HUES48 (cell line): ENCODE data around the gene OR51B6.

ENCODE experiments used
- H3K27ac ChIP-seq: one replicate; pipeline ENCODE4 v1.7.0; 2013; ENCODE audit warnings: low read depth, low read length, inconsistent platforms
- H3K27me3 ChIP-seq: 2 replicates; pipeline ENCODE4 v1.6.1; 2013; ENCODE audit warnings: mild to moderate bottlenecking, low read length; ENCODE audit not compliant: control insufficient read depth, insufficient read depth
- H3K36me3 ChIP-seq: 2 replicates; pipeline ENCODE4 v1.6.1; 2013; ENCODE audit warnings: low read length; ENCODE audit not compliant: control insufficient read depth, insufficient read depth
- H3K4me1 ChIP-seq: 2 replicates; pipeline ENCODE4 v1.6.1; 2013; ENCODE audit warnings: mild to moderate bottlenecking, low read length; ENCODE audit not compliant: control insufficient read depth, insufficient read depth
- H3K4me3 ChIP-seq: 2 replicates; pipeline ENCODE4 v1.5.1; 2013; ENCODE audit warnings: mild to moderate bottlenecking, low read depth, low read length
- H3K9ac ChIP-seq: 2 replicates; pipeline ENCODE4 v1.6.1; 2013; ENCODE audit warnings: mild to moderate bottlenecking, low read depth, low read length, moderate library complexity
- H3K9me3 ChIP-seq: 2 replicates; pipeline ENCODE4 v1.6.1; 2013; ENCODE audit warnings: low read length; ENCODE audit not compliant: control insufficient read depth, insufficient read depth

OR51B6 gene

DNA sequence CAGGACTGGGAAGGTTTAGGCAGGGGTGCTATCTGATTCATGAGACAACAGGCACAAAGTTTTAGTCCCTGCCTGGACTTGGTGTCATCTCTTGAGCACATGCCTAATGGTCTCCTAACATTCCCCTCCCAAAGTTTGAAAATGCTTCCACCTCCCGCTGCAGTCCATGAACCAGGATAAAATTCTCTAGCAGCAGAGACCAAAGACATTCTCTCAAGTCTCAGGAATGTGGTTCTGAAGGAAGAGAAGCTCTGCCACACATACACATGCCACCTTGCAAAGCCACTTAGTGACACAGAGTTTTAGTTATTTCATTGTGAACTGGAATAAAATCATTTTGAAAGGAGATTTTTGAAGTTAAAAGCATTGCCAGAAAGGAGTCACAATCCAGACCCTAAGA, 15.5 kb downstream of the OR51B6 start:
- Histone ChIP-seq H3K9ac (no peak overlapping the region), H3K27ac (no peak overlapping the region), H3K9me3 (no peaks in the 10 kb centered on the region), H3K27me3 (no peaks in the 10 kb centered on the region), H3K4me3 (no peak overlapping the region), H3K36me3 (no peaks in the 10 kb centered on the region), H3K4me1 (peaks cover 9% of the 10 kb centered on the region)

DNA sequence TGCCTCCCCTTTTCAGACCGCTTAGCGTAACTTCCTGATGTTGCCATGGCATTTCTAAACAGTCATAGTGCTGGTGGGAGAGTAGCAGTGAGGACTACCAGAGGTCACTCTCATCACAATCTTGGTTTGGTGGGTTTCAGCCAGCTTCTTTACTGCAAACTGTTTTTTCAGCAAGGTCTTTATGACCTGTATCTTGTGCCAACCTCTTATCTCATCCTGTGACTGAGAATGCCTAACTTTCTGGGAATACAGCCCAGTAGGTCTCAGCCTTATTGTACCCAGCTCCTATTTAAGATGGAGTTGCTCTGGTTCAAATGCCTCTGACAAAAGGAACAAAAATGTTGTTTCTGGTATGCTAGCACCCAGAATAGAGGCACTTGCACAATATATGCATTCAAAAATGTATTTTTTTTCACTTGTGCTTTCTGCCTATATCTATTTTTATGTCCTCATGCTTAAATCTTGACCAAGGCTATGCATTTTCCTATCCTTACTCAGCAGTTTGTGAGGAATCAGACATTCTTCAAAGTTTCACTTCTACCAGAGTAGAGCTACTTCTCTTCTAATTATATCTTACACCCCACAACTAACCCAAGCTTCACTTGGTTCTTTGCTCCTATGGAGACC, 16.3 kb downstream of the OR51B6 start:
- no peaks in the 10 kb centered on the region for H3K27me3 ChIP-seq
- H3K9ac ChIP-seq = no peak overlapping the region
- H3K4me3 ChIP-seq = no peak overlapping the region

DNA sequence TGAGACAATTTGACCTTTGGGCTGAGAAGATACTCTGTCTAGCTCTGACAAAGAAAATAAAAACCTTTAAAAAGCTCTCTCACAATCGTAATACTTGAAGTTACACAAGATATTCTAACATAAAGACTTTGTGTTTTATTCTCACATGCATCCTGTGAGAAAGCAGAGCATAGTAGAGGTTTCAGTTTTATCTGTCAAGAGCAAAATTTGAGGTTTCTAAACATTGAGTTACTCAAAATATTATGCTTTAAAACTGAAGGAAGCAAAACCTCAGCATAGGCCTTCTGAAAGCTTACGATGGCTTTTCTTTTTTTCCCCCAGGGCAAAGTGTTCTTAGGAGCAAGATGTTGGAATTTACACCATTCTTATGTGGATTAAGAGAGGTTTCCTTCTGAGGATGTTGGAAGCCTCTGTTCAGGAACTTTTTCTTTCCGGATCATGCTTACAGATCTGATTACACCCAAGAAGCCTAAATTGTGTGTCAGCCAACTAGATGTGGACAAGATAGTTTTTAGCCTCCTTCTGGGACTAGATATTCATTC, 17.3 kb downstream of the OR51B6 start:
- Histone ChIP-seq H3K4me3 (no peak overlapping the region), H3K27ac (no peak overlapping the region), H3K9ac (no peak overlapping the region), H3K27me3 (no peaks in the 10 kb centered on the region), H3K9me3 (peaks cover 9% of the 10 kb centered on the region), H3K4me1 (peaks cover 9% of the 10 kb centered on the region), H3K36me3 (no peaks in the 10 kb centered on the region)

More for the DNA sequence above, 16.3 kb downstream of the OR51B6 start:
- Histone ChIP-seq H3K4me1 (peaks cover 9% of the 10 kb centered on the region), H3K9me3 (no peaks in the 10 kb centered on the region), H3K36me3 (no peaks in the 10 kb centered on the region), H3K27ac (no peak overlapping the region)

DNA sequence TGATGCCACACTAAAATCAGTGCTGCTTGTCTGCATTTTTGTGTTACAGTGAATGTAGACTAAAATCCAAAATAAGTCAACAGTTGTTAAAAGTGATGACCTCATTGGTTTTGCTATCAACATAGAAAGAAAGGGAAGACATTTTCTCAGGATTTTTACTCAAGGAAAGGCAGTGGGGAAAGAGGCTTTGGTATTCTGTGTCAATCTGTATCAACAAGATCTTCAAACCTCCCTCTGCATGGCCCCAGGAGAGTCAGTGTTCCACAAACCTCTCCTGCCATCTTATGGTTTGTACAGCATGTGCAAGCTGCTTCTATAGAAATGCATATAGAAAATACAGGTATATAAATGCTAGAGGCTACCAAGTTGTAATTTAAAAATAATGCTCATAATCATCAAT, 18.5 kb downstream of the OR51B6 start:
- Histone ChIP-seq H3K36me3 (no peaks in the 10 kb centered on the region), H3K9ac (no peak overlapping the region), H3K4me3 (no peak overlapping the region), H3K9me3 (peaks cover 9% of the 10 kb centered on the region), H3K4me1 (peaks cover 9% of the 10 kb centered on the region), H3K27ac (no peak overlapping the region), H3K27me3 (no peaks in the 10 kb centered on the region)

DNA sequence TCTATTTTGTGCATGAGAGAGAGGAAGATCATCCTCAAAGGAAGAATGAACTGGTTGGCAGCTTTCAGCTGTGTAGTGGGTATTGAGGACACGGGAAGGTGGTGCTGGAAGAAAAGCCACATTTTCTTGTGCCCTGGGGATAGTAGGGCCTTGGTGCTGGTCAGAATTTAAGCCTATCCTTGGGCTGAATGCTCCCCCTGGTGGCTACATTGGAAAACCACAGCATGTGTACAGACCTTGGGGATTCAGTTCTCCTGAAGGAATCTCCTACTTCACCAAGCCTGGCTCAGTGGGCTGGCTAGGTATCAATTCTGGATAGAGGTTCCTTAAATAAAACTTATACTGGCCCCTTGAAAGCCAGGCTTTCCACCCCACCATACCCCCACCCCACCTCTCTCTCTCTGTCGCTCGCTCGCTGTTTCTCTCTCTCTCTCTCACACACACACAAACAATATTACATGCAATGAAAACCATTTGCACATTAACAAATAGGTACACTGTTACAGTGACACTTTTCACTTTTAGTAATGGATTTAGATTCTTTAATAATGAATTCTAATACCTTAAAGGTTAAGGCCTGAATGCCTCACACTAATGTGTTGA, 29.5 kb downstream of the OR51B6 start:
- Histone ChIP-seq H3K27me3 (no peaks in the 10 kb centered on the region), H3K9me3 (no peaks in the 10 kb centered on the region), H3K4me1 (peaks cover 9% of the 10 kb centered on the region), H3K36me3 (no peaks in the 10 kb centered on the region), H3K9ac (no peak overlapping the region), H3K4me3 (no peak overlapping the region), H3K27ac (no peak overlapping the region)

DNA sequence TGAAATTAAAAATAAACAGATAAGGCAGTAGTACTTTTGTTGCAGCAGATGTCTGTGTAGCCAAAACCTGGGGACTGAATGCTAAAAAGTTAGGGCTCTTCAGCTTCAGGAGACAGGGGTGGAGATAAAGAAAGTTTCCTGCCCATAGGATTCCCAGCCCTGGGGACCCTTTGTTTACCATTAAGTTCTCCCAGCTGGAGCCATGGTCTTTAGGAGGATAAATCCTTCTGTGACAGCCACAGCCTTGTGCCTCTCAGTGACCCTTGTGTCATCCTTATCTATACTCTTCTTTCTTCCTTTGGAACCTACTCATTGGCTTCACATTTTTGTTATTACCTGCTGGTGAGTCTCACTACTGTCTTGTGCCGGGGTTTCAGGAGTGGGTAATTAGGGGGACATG, 32.3 kb downstream of the OR51B6 start, which contains the start of gene OR51M1:
Gene OR51M1, plus strand, starts transcription at position 237 of the 400 bp plus-strand sequence. CDS start 5,587 bp downstream, outside the sequence.
- no peak within 1 kb of the TSS for H3K4me3 ChIP-seq
- no peaks in the 10 kb centered on the region for H3K27me3 ChIP-seq
- H3K4me1 ChIP-seq = peaks cover 23% of the 10 kb centered on the region
- no peaks in the 10 kb centered on the region for H3K9me3 ChIP-seq
- no peak within 1 kb of the TSS for H3K27ac ChIP-seq
- H3K9ac ChIP-seq = no peak within 1 kb of the TSS
- no peaks in the 10 kb centered on the region for H3K36me3 ChIP-seq

DNA sequence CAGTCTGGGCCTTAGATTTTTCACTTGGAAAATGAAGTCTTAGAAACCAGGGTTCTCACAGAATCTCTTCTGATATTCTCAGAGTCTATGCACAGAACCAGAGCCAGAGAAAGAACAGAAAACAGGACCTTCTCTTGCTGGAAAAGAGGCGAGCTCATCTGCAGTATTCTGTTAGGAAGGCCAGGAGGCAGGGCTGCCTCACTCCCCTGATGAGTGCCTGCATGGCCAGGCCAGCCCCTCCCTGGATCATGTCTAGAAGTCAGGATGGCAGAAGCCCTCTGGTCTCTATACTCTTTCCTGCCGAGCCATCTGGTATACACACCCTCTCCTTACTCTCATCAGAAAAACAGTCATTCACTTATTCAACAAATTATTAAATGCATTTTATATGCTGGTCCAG, 33.0 kb downstream of the OR51B6 start:
- H3K27me3 ChIP-seq = no peaks in the 10 kb centered on the region
- peaks cover 26% of the 10 kb centered on the region for H3K4me1 ChIP-seq
- no peaks in the 10 kb centered on the region for H3K36me3 ChIP-seq
- no peak overlapping the region for H3K9ac ChIP-seq
- no peak overlapping the region for H3K4me3 ChIP-seq
- no peaks in the 10 kb centered on the region for H3K9me3 ChIP-seq
- no peak overlapping the region for H3K27ac ChIP-seq

DNA sequence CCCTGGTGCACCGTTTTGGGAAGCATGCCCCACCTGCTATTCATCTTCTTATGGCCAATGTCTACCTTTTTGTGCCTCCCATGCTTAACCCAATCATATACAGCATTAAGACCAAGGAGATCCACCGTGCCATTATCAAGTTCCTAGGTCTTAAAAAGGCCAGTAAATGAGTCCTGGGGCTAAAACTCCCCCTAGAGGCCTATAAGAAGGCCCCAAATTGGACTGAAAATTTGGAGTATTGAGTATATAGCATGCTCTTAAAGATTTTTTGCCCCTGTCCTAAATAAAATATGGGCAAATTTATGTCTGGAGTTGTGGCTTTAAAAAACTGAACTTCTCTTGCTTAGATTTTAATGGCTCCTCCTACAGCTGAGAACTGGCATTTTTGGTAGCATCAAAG, 38.9 kb downstream of the OR51B6 start:
- no peaks in the 10 kb centered on the region for H3K36me3 ChIP-seq
- no peak overlapping the region for H3K9ac ChIP-seq
- H3K27ac ChIP-seq = no peak overlapping the region
- H3K4me1 ChIP-seq = peaks cover 17% of the 10 kb centered on the region
- no peak overlapping the region for H3K4me3 ChIP-seq
- H3K27me3 ChIP-seq = no peaks in the 10 kb centered on the region
- H3K9me3 ChIP-seq = no peaks in the 10 kb centered on the region

DNA sequence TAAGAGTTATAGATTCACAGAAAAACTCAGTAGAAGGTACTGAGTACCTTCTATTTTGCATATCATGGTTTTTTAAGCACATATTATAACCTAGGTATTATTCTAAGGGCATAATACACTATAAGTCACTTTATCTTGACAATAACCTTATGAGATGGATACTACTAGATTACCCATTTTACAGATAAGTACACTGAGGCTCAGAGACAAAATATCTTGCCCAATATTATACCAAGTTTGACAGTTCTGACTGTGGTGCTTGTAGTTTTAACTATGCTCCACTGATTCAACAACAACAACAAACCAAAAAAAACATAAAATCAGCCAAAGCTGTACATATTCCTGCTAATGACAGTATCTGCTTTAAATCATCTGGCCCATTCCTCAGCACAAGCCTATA, 42.8 kb downstream of the OR51B6 start:
- H3K4me3 ChIP-seq = no peak overlapping the region
- H3K9me3 ChIP-seq = no peaks in the 10 kb centered on the region
- H3K9ac ChIP-seq = no peak overlapping the region
- H3K27ac ChIP-seq = no peak overlapping the region
- no peaks in the 10 kb centered on the region for H3K36me3 ChIP-seq
- H3K27me3 ChIP-seq = no peaks in the 10 kb centered on the region
- no peaks in the 10 kb centered on the region for H3K4me1 ChIP-seq

DNA sequence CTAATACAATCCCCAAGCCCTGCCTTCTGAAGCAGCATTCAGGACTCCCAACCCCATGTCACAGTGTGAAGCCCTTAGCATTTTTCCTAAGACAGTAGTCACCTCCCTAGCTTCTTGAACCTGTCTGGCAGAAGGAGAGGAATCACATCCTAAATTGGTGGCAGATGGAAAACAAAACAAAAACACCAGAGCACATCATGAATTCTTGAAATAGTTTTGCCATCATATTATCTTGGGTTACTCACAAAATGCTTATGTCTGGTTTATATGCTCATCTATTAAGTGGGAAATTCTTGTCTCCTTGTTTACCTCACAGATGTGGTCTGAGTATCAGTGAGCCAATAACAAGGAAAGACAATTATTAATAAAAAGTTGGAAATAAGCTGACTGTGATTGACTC, 47.6 kb downstream of the OR51B6 start:
- no peaks in the 10 kb centered on the region for H3K4me1 ChIP-seq
- H3K9ac ChIP-seq = no peak overlapping the region
- no peak overlapping the region for H3K4me3 ChIP-seq
- H3K27ac ChIP-seq = no peak overlapping the region
- H3K27me3 ChIP-seq = no peaks in the 10 kb centered on the region
- 0 out of 2 replicates have a peak, but pooled peaks cover 6% of the 10 kb centered on the region for H3K9me3 ChIP-seq
- H3K36me3 ChIP-seq = no peaks in the 10 kb centered on the region
